ENCODE measurements around the gene POU6F2.

The POU6F2 gene

GRCh38 chr7:39130274-39130673 is 152.6 kb downstream of the POU6F2 start:
- FAIRE-seq = no peak

- FAIRE-seq = no peak
These were observed 153.3 kb downstream of the POU6F2 start for GRCh38 chr7:39130857-39131526.

- no peak for FAIRE-seq
These were observed 154.6 kb downstream of the POU6F2 start for GRCh38 chr7:39132306-39132705.

GRCh38 chr7:39133088-39133487 is 155.4 kb downstream of the POU6F2 start:
- no peak for FAIRE-seq

GRCh38 chr7:39137480-39137879 is 159.8 kb downstream of the POU6F2 start:
- no peak for FAIRE-seq

- FAIRE-seq = no peak
These were observed 165.0 kb downstream of the POU6F2 start for GRCh38 chr7:39142750-39143149.

GRCh38 chr7:39144420-39144819 is 166.7 kb downstream of the POU6F2 start:
- FAIRE-seq = no peak

- FAIRE-seq = no peak
These were observed 167.6 kb downstream of the POU6F2 start for GRCh38 chr7:39145283-39145682.

GRCh38 chr7:39145935-39146334 is 168.2 kb downstream of the POU6F2 start:
- no peak for FAIRE-seq

GRCh38 chr7:39152701-39153100 is 175.0 kb downstream of the POU6F2 start:
- no peak for FAIRE-seq

- FAIRE-seq = no peak
These were observed 175.4 kb downstream of the POU6F2 start for GRCh38 chr7:39153113-39153512.

- no peak for FAIRE-seq
These were observed 175.9 kb downstream of the POU6F2 start for GRCh38 chr7:39153647-39154046.

- FAIRE-seq = no peak
These were observed 177.1 kb downstream of the POU6F2 start for GRCh38 chr7:39154815-39155214.

GRCh38 chr7:39158367-39158766 is 180.7 kb downstream of the POU6F2 start:
- no peak for FAIRE-seq

GRCh38 chr7:39161903-39162302 is 184.2 kb downstream of the POU6F2 start:
- no peak for FAIRE-seq

GRCh38 chr7:39164887-39165286 is 187.2 kb downstream of the POU6F2 start:
- FAIRE-seq = no peak

- FAIRE-seq = no peak
These were observed 190.8 kb downstream of the POU6F2 start for GRCh38 chr7:39168403-39169098.

GRCh38 chr7:39172137-39172536 is 194.4 kb downstream of the POU6F2 start:
- FAIRE-seq = no peak

GRCh38 chr7:39181398-39181797 is 203.7 kb downstream of the POU6F2 start:
- no peak for FAIRE-seq

GRCh38 chr7:39183796-39184195 is 206.1 kb downstream of the POU6F2 start:
- FAIRE-seq = no peak

- no peak for FAIRE-seq
These were observed 206.7 kb downstream of the POU6F2 start for GRCh38 chr7:39184391-39184790.

- FAIRE-seq = no peak
These were observed 208.4 kb downstream of the POU6F2 start for GRCh38 chr7:39186131-39186530.

- no peak for FAIRE-seq
These were observed 209.0 kb downstream of the POU6F2 start for GRCh38 chr7:39186671-39187070.

- FAIRE-seq = no peak
These were observed 209.4 kb downstream of the POU6F2 start for GRCh38 chr7:39187130-39187529.

GRCh38 chr7:39192476-39192875 is 214.8 kb downstream of the POU6F2 start:
- no peak for FAIRE-seq

All from endometrium (tissue), 2 donors.